GM23338 (cell line): ENCODE results near the gene MYCN. TPM values are rescaled to one million over a fixed set of nuclear protein-coding genes. Genes with fewer than 3 reads are reported as not detected.

ENCODE experiments used
- ATAC-seq: fragments of 200-7000 bp; cut with Tn5 transposase; 3 replicates; pipeline ENCODE4 v1.9.1; 2020
- DNase-seq: peaks from one replicate; pipeline ENCODE4 v3.0.0-alpha.2; 2015; ENCODE audit warnings: low spot score
- H2AFZ ChIP-seq: fragments of 200-600 bp; sonication (generic); 2 replicates; pipeline ENCODE4 v1.8.0; 2016; ENCODE audit warnings: antibody characterized with exemption, mild to moderate bottlenecking, moderate library complexity
- H3F3A ChIP-seq: fragments of 200-600 bp; sonication (generic); replicated peaks from 2 replicates; pipeline ENCODE4 v1.8.0; 2017; ENCODE audit warnings: antibody characterized with exemption, mixed run types, low read depth
- H3K27ac ChIP-seq: fragments of 200-600 bp; sonication (generic); 2 replicates; pipeline ENCODE4 v1.6.1; 2016; ENCODE audit warnings: low read depth
- H3K27me3 ChIP-seq: fragments of 200-600 bp; sonication (generic); 2 replicates; pipeline ENCODE4 v1.8.0; 2016; ENCODE audit warnings: mild to moderate bottlenecking, mixed run types, moderate library complexity; ENCODE audit not compliant: insufficient read depth
- H3K36me3 ChIP-seq: fragments of 200-600 bp; sonication (generic); 2 replicates; pipeline ENCODE4 v1.8.0; 2016; ENCODE audit warnings: mild to moderate bottlenecking; ENCODE audit not compliant: insufficient read depth
- H3K4me1 ChIP-seq: fragments of 200-600 bp; sonication (generic); 2 replicates; pipeline ENCODE4 v1.8.0; 2016; ENCODE audit warnings: mild to moderate bottlenecking, moderate library complexity; ENCODE audit not compliant: insufficient read depth
- H3K4me2 ChIP-seq: fragments of 200-600 bp; sonication (generic); 2 replicates; pipeline ENCODE4 v1.7.1; 2017; ENCODE audit warnings: mixed run types
- H3K4me3 ChIP-seq: fragments of 200-600 bp; sonication (generic); 2 replicates; pipeline ENCODE4 v1.6.1; 2016; ENCODE audit warnings: mixed run types
- H3K79me2 ChIP-seq: fragments of 200-600 bp; sonication (generic); replicated peaks from 2 replicates; pipeline ENCODE4 v1.8.0; 2017; ENCODE audit warnings: mild to moderate bottlenecking; ENCODE audit not compliant: insufficient read depth
- H3K9me2 ChIP-seq: fragments of 200-600 bp; sonication (generic); 2 replicates; pipeline ENCODE4 v1.8.0; 2017; ENCODE audit not compliant: insufficient read depth
- H4K20me1 ChIP-seq: fragments of 200-600 bp; sonication (generic); replicated peaks from 2 replicates; pipeline ENCODE4 v1.8.0; 2017; ENCODE audit warnings: mild to moderate bottlenecking; ENCODE audit not compliant: insufficient read depth
- H3K27ac Mint-ChIP-seq: 2 replicates; pipeline ENCODE4 v1.8.0; 2020; ENCODE audit warnings: inconsistent platforms, mild to moderate bottlenecking, moderate library complexity, mixed read lengths
- H3K27me3 Mint-ChIP-seq: 3 replicates; pipeline ENCODE4 v1.8.0; 2022; ENCODE audit warnings: low read depth, mild to moderate bottlenecking, moderate library complexity, mixed read lengths, inconsistent platforms; ENCODE audit not compliant: insufficient read depth, poor library complexity
- H3K36me3 Mint-ChIP-seq: 3 replicates; pipeline ENCODE4 v1.8.0; 2021; ENCODE audit warnings: low read depth, mild to moderate bottlenecking, inconsistent platforms, moderate library complexity, mixed read lengths
- H3K4me1 Mint-ChIP-seq: 3 replicates; pipeline ENCODE4 v1.8.0; 2020; ENCODE audit warnings: mild to moderate bottlenecking, inconsistent platforms, mixed read lengths
- H3K4me3 Mint-ChIP-seq: 3 replicates; pipeline ENCODE4 v1.8.0; 2021; ENCODE audit warnings: moderate library complexity, mild to moderate bottlenecking, inconsistent platforms, mixed read lengths
- H3K9me3 Mint-ChIP-seq: 3 replicates; pipeline ENCODE4 v1.8.0; 2020; ENCODE audit warnings: moderate library complexity, mild to moderate bottlenecking, inconsistent platforms, mixed read lengths
- CREB1 ChIP-seq: fragments of 250-450 bp; sonication (Bioruptor Pico); IDR thresholded peaks from 2 replicates; pipeline ENCODE4 v1.5.0; 2020; ENCODE audit warnings: low read depth, mild to moderate bottlenecking, moderate library complexity
- EZH2phosphoT487 ChIP-seq: fragments of 200-600 bp; sonication (generic); IDR thresholded peaks from one replicate; pipeline ENCODE4 v1.8.1; 2018; ENCODE audit warnings: antibody characterized with exemption; ENCODE audit not compliant: unreplicated experiment
- NANOG ChIP-seq: IDR thresholded peaks from 2 replicates; pipeline ENCODE4 v1.6.1; 2016; ENCODE audit warnings: antibody characterized with exemption, borderline replicate concordance
- POLR2AphosphoS5 ChIP-seq: IDR thresholded peaks from 2 replicates; pipeline ENCODE4 v1.6.1; 2016; ENCODE audit warnings: antibody characterized with exemption, low read depth
- STAT1 ChIP-seq: IDR thresholded peaks from one replicate; pipeline ENCODE4 v1.6.1; 2016; ENCODE audit warnings: antibody characterized with exemption; ENCODE audit not compliant: unreplicated experiment
- ZNF114 ChIP-seq: fragments of 250-450 bp; sonication (Bioruptor Pico); IDR thresholded peaks from 2 replicates; pipeline ENCODE4 v1.5.0; 2020; ENCODE audit warnings: mild to moderate bottlenecking, moderate library complexity
- polyA plus RNA-seq: library from polyadenylated mRNA; unstranded; fragments of >200 nt; fragmentation: Nextera tagmentation; extraction: Ambion mirVana; gene quantifications from 2 replicates; pipeline ENCODE4 v1.2.1, GENCODE V29; 2016
- total RNA-seq: library from RNA; depleted of rRNA; stranded (reverse); fragments of >200 nt; shearing (Covaris generic); gene quantifications from 2 replicates; pipeline ENCODE4 v1.2.3, GENCODE V29; 2014
- TF ChIP-seq, protein P1 (sequence below): IDR thresholded peaks from 2 replicates; pipeline ENCODE4 v1.6.1; 2016; ENCODE audit warnings: antibody characterized with exemption
- TF ChIP-seq, protein P2 (sequence below): fragments of 250-450 bp; sonication (Bioruptor Pico); IDR thresholded peaks from 2 replicates; pipeline ENCODE4 v1.5.0; 2020; ENCODE audit warnings: mild to moderate bottlenecking, moderate library complexity
- TF ChIP-seq, protein P3 (sequence below): IDR thresholded peaks from one replicate; pipeline ENCODE4 v1.6.1; 2018; ENCODE audit warnings: antibody characterized with exemption; ENCODE audit not compliant: unreplicated experiment
- TF ChIP-seq, protein P4 (sequence below), 2 experiments: fragments of 200-600 bp in 1 of 2; sonication (generic) in 1 of 2; conservative IDR thresholded peaks; 2 replicates each; pipeline versions ENCODE4 v1.5.1 to v1.6.1; 2016 to 2017; ENCODE audit warnings: antibody characterized with exemption in 2 of 2, low read depth in 2 of 2, mild to moderate bottlenecking in 2 of 2, moderate library complexity in 1 of 2

MYCN gene
- total and polyA plus RNA-seq, 2 experiments from 2014 or later = 50.8 to 145 TPM

DNA sequence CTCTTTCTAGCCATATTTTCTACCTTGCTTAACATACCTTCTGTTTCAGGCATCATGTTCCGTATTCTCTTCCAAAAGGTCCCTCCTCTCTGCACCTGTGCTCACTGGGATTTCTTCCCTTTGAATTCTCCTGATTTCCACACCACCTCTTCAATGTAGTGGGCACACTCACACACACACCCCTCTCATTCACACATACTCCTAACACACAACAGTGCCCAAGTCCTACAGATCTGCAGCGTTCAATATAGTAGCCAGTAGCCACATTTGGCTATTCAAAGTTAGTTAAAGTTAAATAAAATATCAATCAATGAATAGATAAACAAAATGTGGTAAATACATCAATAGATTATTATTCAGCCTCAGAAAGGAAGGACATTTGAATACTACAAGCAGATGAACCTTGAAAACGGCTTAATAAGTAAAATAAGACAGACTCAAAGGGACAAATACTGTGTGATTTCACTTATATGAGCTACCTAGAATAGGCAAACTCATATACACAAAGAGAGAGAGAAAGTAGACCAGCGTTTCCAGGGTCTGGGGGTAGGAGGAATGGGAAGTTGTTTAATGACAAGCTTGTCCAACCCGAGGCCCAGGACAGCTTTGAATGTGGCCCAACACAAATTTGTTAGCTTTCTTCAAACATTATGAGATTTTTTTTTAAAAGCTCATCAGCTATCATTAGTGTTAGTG lies 34.4 kb downstream of the MYCN start:
- ATAC-seq = no peak
- Mint-ChIP-seq H3K9me3 (no peaks in the 10 kb centered on the region), H3K36me3 (no peaks in the 10 kb centered on the region), H3K4me1 (peaks cover 42% of the 10 kb centered on the region), H3K27ac (no peak overlapping the region), H3K27me3 (peaks cover 3% of the 10 kb centered on the region), H3K4me3 (no peak overlapping the region)
- Histone ChIP-seq H4K20me1 (no peaks in the 10 kb centered on the region), H2AFZ (no peak overlapping the region), H3K36me3 (no peaks in the 10 kb centered on the region), H3F3A (no peaks in the 10 kb centered on the region), H3K27ac (no peak overlapping the region), H3K9me2 (no peaks in the 10 kb centered on the region), H3K4me3 (no peak overlapping the region), H3K4me1 (peaks cover 44% of the 10 kb centered on the region), H3K4me2 (no peak overlapping the region), H3K27me3 (no peaks in the 10 kb centered on the region), H3K79me2 (no peaks in the 10 kb centered on the region)
- DNase-seq = no peak
- TF ChIP-seq, protein P1, sequence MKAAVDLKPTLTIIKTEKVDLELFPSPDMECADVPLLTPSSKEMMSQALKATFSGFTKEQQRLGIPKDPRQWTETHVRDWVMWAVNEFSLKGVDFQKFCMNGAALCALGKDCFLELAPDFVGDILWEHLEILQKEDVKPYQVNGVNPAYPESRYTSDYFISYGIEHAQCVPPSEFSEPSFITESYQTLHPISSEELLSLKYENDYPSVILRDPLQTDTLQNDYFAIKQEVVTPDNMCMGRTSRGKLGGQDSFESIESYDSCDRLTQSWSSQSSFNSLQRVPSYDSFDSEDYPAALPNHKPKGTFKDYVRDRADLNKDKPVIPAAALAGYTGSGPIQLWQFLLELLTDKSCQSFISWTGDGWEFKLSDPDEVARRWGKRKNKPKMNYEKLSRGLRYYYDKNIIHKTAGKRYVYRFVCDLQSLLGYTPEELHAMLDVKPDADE = no peak
- no peak for TF ChIP-seq ZNF114
- no peak for TF ChIP-seq EZH2phosphoT487
- TF ChIP-seq, protein P2, sequence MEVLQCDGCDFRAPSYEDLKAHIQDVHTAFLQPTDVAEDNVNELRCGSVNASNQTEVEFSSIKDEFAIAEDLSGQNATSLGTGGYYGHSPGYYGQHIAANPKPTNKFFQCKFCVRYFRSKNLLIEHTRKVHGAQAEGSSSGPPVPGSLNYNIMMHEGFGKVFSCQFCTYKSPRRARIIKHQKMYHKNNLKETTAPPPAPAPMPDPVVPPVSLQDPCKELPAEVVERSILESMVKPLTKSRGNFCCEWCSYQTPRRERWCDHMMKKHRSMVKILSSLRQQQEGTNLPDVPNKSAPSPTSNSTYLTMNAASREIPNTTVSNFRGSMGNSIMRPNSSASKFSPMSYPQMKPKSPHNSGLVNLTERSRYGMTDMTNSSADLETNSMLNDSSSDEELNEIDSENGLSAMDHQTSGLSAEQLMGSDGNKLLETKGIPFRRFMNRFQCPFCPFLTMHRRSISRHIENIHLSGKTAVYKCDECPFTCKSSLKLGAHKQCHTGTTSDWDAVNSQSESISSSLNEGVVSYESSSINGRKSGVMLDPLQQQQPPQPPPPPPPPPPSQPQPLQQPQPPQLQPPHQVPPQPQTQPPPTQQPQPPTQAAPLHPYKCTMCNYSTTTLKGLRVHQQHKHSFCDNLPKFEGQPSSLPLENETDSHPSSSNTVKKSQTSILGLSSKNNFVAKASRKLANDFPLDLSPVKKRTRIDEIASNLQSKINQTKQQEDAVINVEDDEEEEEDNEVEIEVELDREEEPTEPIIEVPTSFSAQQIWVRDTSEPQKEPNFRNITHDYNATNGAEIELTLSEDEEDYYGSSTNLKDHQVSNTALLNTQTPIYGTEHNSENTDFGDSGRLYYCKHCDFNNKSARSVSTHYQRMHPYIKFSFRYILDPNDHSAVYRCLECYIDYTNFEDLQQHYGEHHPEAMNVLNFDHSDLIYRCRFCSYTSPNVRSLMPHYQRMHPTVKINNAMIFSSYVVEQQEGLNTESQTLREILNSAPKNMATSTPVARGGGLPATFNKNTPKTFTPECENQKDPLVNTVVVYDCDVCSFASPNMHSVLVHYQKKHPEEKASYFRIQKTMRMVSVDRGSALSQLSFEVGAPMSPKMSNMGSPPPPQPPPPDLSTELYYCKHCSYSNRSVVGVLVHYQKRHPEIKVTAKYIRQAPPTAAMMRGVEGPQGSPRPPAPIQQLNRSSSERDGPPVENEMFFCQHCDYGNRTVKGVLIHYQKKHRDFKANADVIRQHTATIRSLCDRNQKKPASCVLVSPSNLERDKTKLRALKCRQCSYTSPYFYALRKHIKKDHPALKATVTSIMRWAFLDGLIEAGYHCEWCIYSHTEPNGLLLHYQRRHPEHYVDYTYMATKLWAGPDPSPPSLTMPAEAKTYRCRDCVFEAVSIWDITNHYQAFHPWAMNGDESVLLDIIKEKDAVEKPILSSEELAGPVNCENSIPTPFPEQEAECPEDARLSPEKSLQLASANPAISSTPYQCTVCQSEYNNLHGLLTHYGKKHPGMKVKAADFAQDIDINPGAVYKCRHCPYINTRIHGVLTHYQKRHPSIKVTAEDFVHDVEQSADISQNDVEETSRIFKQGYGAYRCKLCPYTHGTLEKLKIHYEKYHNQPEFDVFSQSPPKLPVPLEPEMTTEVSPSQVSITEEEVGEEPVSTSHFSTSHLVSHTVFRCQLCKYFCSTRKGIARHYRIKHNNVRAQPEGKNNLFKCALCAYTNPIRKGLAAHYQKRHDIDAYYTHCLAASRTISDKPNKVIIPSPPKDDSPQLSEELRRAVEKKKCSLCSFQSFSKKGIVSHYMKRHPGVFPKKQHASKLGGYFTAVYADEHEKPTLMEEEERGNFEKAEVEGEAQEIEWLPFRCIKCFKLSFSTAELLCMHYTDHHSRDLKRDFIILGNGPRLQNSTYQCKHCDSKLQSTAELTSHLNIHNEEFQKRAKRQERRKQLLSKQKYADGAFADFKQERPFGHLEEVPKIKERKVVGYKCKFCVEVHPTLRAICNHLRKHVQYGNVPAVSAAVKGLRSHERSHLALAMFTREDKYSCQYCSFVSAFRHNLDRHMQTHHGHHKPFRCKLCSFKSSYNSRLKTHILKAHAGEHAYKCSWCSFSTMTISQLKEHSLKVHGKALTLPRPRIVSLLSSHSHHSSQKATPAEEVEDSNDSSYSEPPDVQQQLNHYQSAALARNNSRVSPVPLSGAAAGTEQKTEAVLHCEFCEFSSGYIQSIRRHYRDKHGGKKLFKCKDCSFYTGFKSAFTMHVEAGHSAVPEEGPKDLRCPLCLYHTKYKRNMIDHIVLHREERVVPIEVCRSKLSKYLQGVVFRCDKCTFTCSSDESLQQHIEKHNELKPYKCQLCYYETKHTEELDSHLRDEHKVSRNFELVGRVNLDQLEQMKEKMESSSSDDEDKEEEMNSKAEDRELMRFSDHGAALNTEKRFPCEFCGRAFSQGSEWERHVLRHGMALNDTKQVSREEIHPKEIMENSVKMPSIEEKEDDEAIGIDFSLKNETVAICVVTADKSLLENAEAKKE (CRISPR knock-in tag) = no peak
- TF ChIP-seq, protein P3, sequence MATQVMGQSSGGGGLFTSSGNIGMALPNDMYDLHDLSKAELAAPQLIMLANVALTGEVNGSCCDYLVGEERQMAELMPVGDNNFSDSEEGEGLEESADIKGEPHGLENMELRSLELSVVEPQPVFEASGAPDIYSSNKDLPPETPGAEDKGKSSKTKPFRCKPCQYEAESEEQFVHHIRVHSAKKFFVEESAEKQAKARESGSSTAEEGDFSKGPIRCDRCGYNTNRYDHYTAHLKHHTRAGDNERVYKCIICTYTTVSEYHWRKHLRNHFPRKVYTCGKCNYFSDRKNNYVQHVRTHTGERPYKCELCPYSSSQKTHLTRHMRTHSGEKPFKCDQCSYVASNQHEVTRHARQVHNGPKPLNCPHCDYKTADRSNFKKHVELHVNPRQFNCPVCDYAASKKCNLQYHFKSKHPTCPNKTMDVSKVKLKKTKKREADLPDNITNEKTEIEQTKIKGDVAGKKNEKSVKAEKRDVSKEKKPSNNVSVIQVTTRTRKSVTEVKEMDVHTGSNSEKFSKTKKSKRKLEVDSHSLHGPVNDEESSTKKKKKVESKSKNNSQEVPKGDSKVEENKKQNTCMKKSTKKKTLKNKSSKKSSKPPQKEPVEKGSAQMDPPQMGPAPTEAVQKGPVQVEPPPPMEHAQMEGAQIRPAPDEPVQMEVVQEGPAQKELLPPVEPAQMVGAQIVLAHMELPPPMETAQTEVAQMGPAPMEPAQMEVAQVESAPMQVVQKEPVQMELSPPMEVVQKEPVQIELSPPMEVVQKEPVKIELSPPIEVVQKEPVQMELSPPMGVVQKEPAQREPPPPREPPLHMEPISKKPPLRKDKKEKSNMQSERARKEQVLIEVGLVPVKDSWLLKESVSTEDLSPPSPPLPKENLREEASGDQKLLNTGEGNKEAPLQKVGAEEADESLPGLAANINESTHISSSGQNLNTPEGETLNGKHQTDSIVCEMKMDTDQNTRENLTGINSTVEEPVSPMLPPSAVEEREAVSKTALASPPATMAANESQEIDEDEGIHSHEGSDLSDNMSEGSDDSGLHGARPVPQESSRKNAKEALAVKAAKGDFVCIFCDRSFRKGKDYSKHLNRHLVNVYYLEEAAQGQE = no peak
- TF ChIP-seq NANOG = no peak
- TF ChIP-seq POLR2AphosphoS5 = no peak
- TF ChIP-seq STAT1 = no peak
- TF ChIP-seq, protein P4, sequence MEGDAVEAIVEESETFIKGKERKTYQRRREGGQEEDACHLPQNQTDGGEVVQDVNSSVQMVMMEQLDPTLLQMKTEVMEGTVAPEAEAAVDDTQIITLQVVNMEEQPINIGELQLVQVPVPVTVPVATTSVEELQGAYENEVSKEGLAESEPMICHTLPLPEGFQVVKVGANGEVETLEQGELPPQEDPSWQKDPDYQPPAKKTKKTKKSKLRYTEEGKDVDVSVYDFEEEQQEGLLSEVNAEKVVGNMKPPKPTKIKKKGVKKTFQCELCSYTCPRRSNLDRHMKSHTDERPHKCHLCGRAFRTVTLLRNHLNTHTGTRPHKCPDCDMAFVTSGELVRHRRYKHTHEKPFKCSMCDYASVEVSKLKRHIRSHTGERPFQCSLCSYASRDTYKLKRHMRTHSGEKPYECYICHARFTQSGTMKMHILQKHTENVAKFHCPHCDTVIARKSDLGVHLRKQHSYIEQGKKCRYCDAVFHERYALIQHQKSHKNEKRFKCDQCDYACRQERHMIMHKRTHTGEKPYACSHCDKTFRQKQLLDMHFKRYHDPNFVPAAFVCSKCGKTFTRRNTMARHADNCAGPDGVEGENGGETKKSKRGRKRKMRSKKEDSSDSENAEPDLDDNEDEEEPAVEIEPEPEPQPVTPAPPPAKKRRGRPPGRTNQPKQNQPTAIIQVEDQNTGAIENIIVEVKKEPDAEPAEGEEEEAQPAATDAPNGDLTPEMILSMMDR (conservative IDR thresholded peaks at IDR 0.05; ENCODE audit: low read depth in 2 of 2) = no peak
- no peak for TF ChIP-seq CREB1 (CRISPR knock-in tag)
